H1 (cell line): ENCODE results near the gene GPRC5D. TPM values are rescaled to one million over a fixed set of nuclear protein-coding genes. Genes with fewer than 3 reads are reported as not detected.

Experiments
- CTCF ChIA-PET: fragments of 300-600 bp; sonication (Branson Sonifier 250); formaldehyde crosslinking; loops from one replicate; lab custom pipeline; 2021; ENCODE audit not compliant: partially characterized antibody; lab: Charles Lee
- POLR2A ChIA-PET: fragments of 300-600 bp; sonication (Branson Sonifier 250); formaldehyde crosslinking; loops from one replicate; lab custom pipeline; 2021; ENCODE audit warnings: inconsistent platforms; ENCODE audit not compliant: partially characterized antibody; lab: Charles Lee
- DNase-seq, 2 experiments: peaks; one replicate each; pipeline versions ENCODE4 v3.0.0 to v3.0.0-alpha.2; 2010 to 2022; ENCODE audit warnings: low spot score in 2 of 2, low read depth in 1 of 2, mixed read lengths in 1 of 2
- FAIRE-seq: peaks from 2 replicates; lab custom pipeline; 2011; peaks lifted over from hg19 to GRCh38; lab: Jason Lieb, UNC
- H2AFZ ChIP-seq: 2 replicates; pipeline ENCODE4 v1.8.1; 2012; ENCODE audit warnings: low read length, inconsistent platforms
- H2AK5ac ChIP-seq: 2 replicates; pipeline ENCODE4 v1.6.1; 2013; ENCODE audit warnings: low read depth, low read length
- H2BK120ac ChIP-seq: replicated peaks from 2 replicates; pipeline ENCODE3; 2013; ENCODE audit warnings: low read depth, low read length, inconsistent platforms
- H2BK12ac ChIP-seq: 2 replicates; pipeline ENCODE4 v1.6.1; 2013; ENCODE audit warnings: low read depth, low read length
- H2BK15ac ChIP-seq: 2 replicates; pipeline ENCODE4 v1.6.1; 2013; ENCODE audit warnings: low read length
- H2BK20ac ChIP-seq: 2 replicates; pipeline ENCODE4 v1.6.1; 2013; ENCODE audit warnings: low read length
- H2BK5ac ChIP-seq: 2 replicates; pipeline ENCODE4 v1.6.1; 2013; ENCODE audit warnings: low read depth, low read length
- H3K14ac ChIP-seq: 2 replicates; pipeline ENCODE4 v1.6.1; 2013; ENCODE audit warnings: inconsistent platforms; ENCODE audit not compliant: insufficient read length
- H3K18ac ChIP-seq: 2 replicates; pipeline ENCODE4 v1.6.1; 2013; ENCODE audit warnings: low read length; ENCODE audit errors: extremely low read depth
- H3K23ac ChIP-seq: 2 replicates; pipeline ENCODE4 v1.6.1; 2013; ENCODE audit warnings: inconsistent platforms; ENCODE audit not compliant: insufficient read length
- H3K23me2 ChIP-seq: 2 replicates; pipeline ENCODE4 v1.6.1; 2013; ENCODE audit warnings: low read depth, low read length
- H3K27ac ChIP-seq: 2 replicates; pipeline ENCODE4 v1.6.1; 2011; ENCODE audit warnings: low read depth, low read length, inconsistent platforms
- H3K27me3 ChIP-seq, 4 experiments: replicated peaks in 1 of 4; 1 replicate in 1 of 4; 2 replicates in 3 of 4; pipeline versions ENCODE4 v1.6.1 to v1.8.1; 2011 to 2013; ENCODE audit warnings: low read length in 3 of 4, mild to moderate bottlenecking in 3 of 4, inconsistent platforms in 2 of 4, mixed read lengths in 2 of 4, moderate library complexity in 1 of 4; ENCODE audit not compliant: control insufficient read depth in 3 of 4, insufficient read depth in 3 of 4; ENCODE audit errors: extremely low read depth in 1 of 4
- H3K36me3 ChIP-seq, 4 experiments: 2 replicates each; pipeline versions ENCODE4 v1.6.1 to v1.8.1; 2011 to 2013; ENCODE audit warnings: mild to moderate bottlenecking in 4 of 4, low read length in 3 of 4, moderate library complexity in 2 of 4, control low read depth in 1 of 4, inconsistent platforms in 1 of 4; ENCODE audit not compliant: insufficient read depth in 4 of 4, control insufficient read depth in 2 of 4
- H3K4ac ChIP-seq: replicated peaks from 2 replicates; pipeline ENCODE3; 2013; ENCODE audit warnings: low read length, low read depth, mixed read lengths, inconsistent platforms; ENCODE audit not compliant: insufficient read length
- H3K4me1 ChIP-seq, 4 experiments: replicated peaks in 1 of 4; 1 replicate in 1 of 4; 2 replicates in 3 of 4; pipeline versions ENCODE4 v1.6.1 to v1.8.1; 2011 to 2013; ENCODE audit warnings: low read length in 3 of 4, inconsistent platforms in 2 of 4, mixed read lengths in 1 of 4; ENCODE audit not compliant: insufficient read depth in 4 of 4, control insufficient read depth in 3 of 4
- H3K4me2 ChIP-seq, 2 experiments: 2 replicates each; pipeline versions ENCODE4 v1.6.1 to v1.8.1; 2011 to 2013; ENCODE audit warnings: low read depth in 2 of 2, low read length in 2 of 2, control low read depth in 1 of 2, inconsistent platforms in 1 of 2, mild to moderate bottlenecking in 1 of 2; ENCODE audit not compliant: insufficient read depth in 1 of 2
- H3K4me3 ChIP-seq, 4 experiments: fragments of 200-600, 300-600 bp in 1 of 4; sonication (generic), shearing (Covaris generic), sonication (Bioruptor Twin) in 1 of 4; 2 replicates each; pipeline versions ENCODE4 v1.5.1 to v1.8.1; 2011 to 2016; ENCODE audit warnings: low read length in 4 of 4, low read depth in 3 of 4, control low read depth in 2 of 4, inconsistent platforms in 2 of 4, mild to moderate bottlenecking in 2 of 4, mixed read lengths in 1 of 4, moderate library complexity in 1 of 4; ENCODE audit not compliant: insufficient read depth in 2 of 4; ENCODE audit errors: extremely low read depth in 1 of 4
- H3K56ac ChIP-seq: replicated peaks from 2 replicates; pipeline ENCODE3; 2013; ENCODE audit warnings: low read depth, mild to moderate bottlenecking, mixed read lengths, low read length, inconsistent platforms; ENCODE audit not compliant: insufficient read length
- H3K79me1 ChIP-seq: 2 replicates; pipeline ENCODE4 v1.6.1; 2013; ENCODE audit warnings: low read depth, low read length, control low read depth
- H3K79me2 ChIP-seq, 2 experiments: 2 replicates each; pipeline versions ENCODE4 v1.6.1 to v1.8.1; 2012 to 2013; ENCODE audit warnings: low read length in 2 of 2, mild to moderate bottlenecking in 2 of 2, inconsistent platforms in 1 of 2; ENCODE audit not compliant: insufficient read depth in 2 of 2, control insufficient read depth in 1 of 2
- H3K9ac ChIP-seq, 4 experiments: replicated peaks in 1 of 4; 1 replicate in 1 of 4; 2 replicates in 3 of 4; pipeline versions ENCODE4 v1.6.1 to v1.8.1; 2011 to 2013; ENCODE audit warnings: low read depth in 3 of 4, low read length in 3 of 4, control low read depth in 2 of 4, mild to moderate bottlenecking in 2 of 4, moderate library complexity in 2 of 4, inconsistent platforms in 1 of 4; ENCODE audit errors: extremely low read depth in 1 of 4
- H3K9me3 ChIP-seq, 2 experiments: 2 replicates each; pipeline versions ENCODE4 v1.6.1 to v1.8.1; 2012 to 2013; ENCODE audit warnings: mild to moderate bottlenecking in 2 of 2, moderate library complexity in 2 of 2, control low read depth in 1 of 2, inconsistent platforms in 1 of 2, low read depth in 1 of 2, low read length in 1 of 2, mixed read lengths in 1 of 2; ENCODE audit not compliant: insufficient read depth in 2 of 2
- H4K20me1 ChIP-seq, 2 experiments: replicated peaks in 1 of 2; 2 replicates each; pipeline versions ENCODE3 to v1.8.1; 2011 to 2013; ENCODE audit warnings: inconsistent platforms in 2 of 2, low read length in 2 of 2, mild to moderate bottlenecking in 1 of 2; ENCODE audit not compliant: insufficient read depth in 2 of 2, control insufficient read depth in 1 of 2
- H4K5ac ChIP-seq: 2 replicates; pipeline ENCODE4 v1.6.1; 2013; ENCODE audit warnings: low read length, low read depth, mixed read lengths, inconsistent platforms; ENCODE audit not compliant: insufficient read length
- H4K8ac ChIP-seq: 2 replicates; pipeline ENCODE4 v1.8.0; 2013; ENCODE audit warnings: mild to moderate bottlenecking, moderate library complexity, low read length, inconsistent platforms; ENCODE audit not compliant: insufficient read depth; ENCODE audit errors: extremely low read depth
- H4K91ac ChIP-seq: replicated peaks from 2 replicates; pipeline ENCODE3; 2013; ENCODE audit warnings: low read length, mixed read lengths, inconsistent platforms; ENCODE audit not compliant: insufficient read length
- BACH1 ChIP-seq: IDR thresholded peaks from 2 replicates; pipeline ENCODE4 v1.6.1; 2012; ENCODE audit warnings: low read length, improper control_type of control experiment
- BRCA1 ChIP-seq: IDR thresholded peaks from 2 replicates; pipeline ENCODE4 v1.6.1; 2012; ENCODE audit warnings: low read depth, low read length, improper control_type of control experiment
- E2F6 ChIP-seq: IDR thresholded peaks from 2 replicates; pipeline ENCODE4 v1.6.1; 2012; ENCODE audit warnings: inconsistent platforms
- JUND ChIP-seq: IDR thresholded peaks from 2 replicates; pipeline ENCODE4 v1.6.1; 2011; ENCODE audit warnings: mild to moderate bottlenecking, improper control_type of control experiment, low read length
- SP1 ChIP-seq: IDR thresholded peaks from 2 replicates; pipeline ENCODE4 v1.6.1; 2011; ENCODE audit warnings: low read depth, low read length
- WGBS, 2 experiments: shearing (Covaris generic) in 1 of 2; methylation state at CpG; one replicate each; pipeline versions ENCODE4 v1.1.6 to v1.1.7; 2013 to 2015; ENCODE audit warnings: low lambda C conversion rate in 2 of 2, mixed read lengths in 2 of 2, inconsistent platforms in 1 of 2, low coverage in 1 of 2, missing lambda C conversion rate in 1 of 2; ENCODE audit not compliant: insufficient replicate concordance in 2 of 2, insufficient coverage in 1 of 2, insufficient read length in 1 of 2; ENCODE audit errors: extremely low coverage in 1 of 2, missing lambda C conversion rate in 1 of 2; 5-methylcytosine and 5-hydroxymethylcytosine counted together
- polyA plus RNA-seq, 7 experiments: library from polyadenylated mRNA; depleted of rRNA in 3 of 7; stranded (reverse) in 5 of 7; unstranded in 2 of 7; fragments of >200 nt in 5 of 7; fragments of 200-250 nt in 2 of 7; gene quantifications; 1 replicate in 5 of 7; 2 replicates in 1 of 7; 4 replicates in 1 of 7; pipeline versions ENCODE4 v1.2.1 to v1.2.3, GENCODE V29; 2011 to 2013; ENCODE audit warnings: missing spikeins in 2 of 7, mixed read lengths in 2 of 7
- total RNA-seq: library from RNA; stranded (reverse); fragmentation: NEBNext Ultra II Directional; extraction: Animal tissue kit (Norgen Biotek cat#: 25700); gene quantifications from 2 replicates; pipeline ENCODE4 v1.2.1, GENCODE V29; 2021

Gene GPRC5D
- total and polyA plus RNA-seq, 2 of the 8 experiments (the other 6 are each of a cell fraction or from before 2014, with no cell fraction given): 0.45 TPM; not detected in 1

- CTCF ChIA-PET: interaction anchor here (1.0 to 1.2 kb wide), 5 partner anchors 15 to 258 kb away, joined by 3 read pairs; no protein-coding TSS in a partner anchor
- no peak overlapping the region for H4K8ac ChIP-seq
- H4K5ac ChIP-seq: no peak overlapping the region
- no peaks in the 10 kb centered on the region for H3K23me2 ChIP-seq
- TF ChIP-seq E2F6: no peak
- TF ChIP-seq BACH1: no peak
- no peak for TF ChIP-seq BRCA1
- no peak for TF ChIP-seq SP1
- no peak for TF ChIP-seq JUND
- no peak overlapping the region for H3K9ac ChIP-seq
- H4K20me1 ChIP-seq: no peaks in the 10 kb centered on the region
- H2AK5ac ChIP-seq: no peak overlapping the region
- H2AFZ ChIP-seq: no peak overlapping the region
- no peak overlapping the region for H2BK12ac ChIP-seq
- no peak overlapping the region for H3K27ac ChIP-seq
- H3K56ac ChIP-seq: no peak overlapping the region
- FAIRE-seq (no peak), DNase-seq (peak in 1 of 2 experiments; percentile 22)
- no peak overlapping the region for H3K4me3 ChIP-seq
- H2BK120ac ChIP-seq: no peak overlapping the region
- H3K79me1 ChIP-seq: no peaks in the 10 kb centered on the region
- H3K79me2 ChIP-seq: no peaks in the 10 kb centered on the region
- H2BK15ac ChIP-seq: no peak overlapping the region
- H3K4me2 ChIP-seq: no peak overlapping the region
- 91% methylated on average over 4 of the region's 4 CpGs; no CpG with 5 or more reads in 1 of the 2 experiments for WGBS, 2 experiments
- H4K91ac ChIP-seq: no peak overlapping the region
- H3K4me1 ChIP-seq: no peaks in the 10 kb centered on the region
- no peaks in the 10 kb centered on the region for H3K27me3 ChIP-seq
- H3K36me3 ChIP-seq: no peaks in the 10 kb centered on the region
- no peak overlapping the region for H3K14ac ChIP-seq
- no peak overlapping the region for H2BK20ac ChIP-seq
- no peak overlapping the region for H3K18ac ChIP-seq
- H2BK5ac ChIP-seq: no peak overlapping the region
- no peaks in the 10 kb centered on the region for H3K9me3 ChIP-seq
- H3K4ac ChIP-seq: no peak overlapping the region
- POLR2A ChIA-PET: no interaction called here
- no peak overlapping the region for H3K23ac ChIP-seq
These were observed 2.4 kb upstream of the GPRC5D start for GRCh38 chr12:12954356-12954755.
